Measurements from ENCODE around the gene WIZ. TPM values are rescaled to one million over a fixed set of nuclear protein-coding genes. Genes with fewer than 3 reads are reported as not detected.

Gene WIZ
- total and polyA plus RNA-seq, 2 of the 8 experiments (the other 6 are each of a cell fraction or from before 2014, with no cell fraction given), result 12.5 to 33.2 TPM

GRCh38 chr19:15390814-15391213 is 58.9 kb downstream of the WIZ start (continued):
- TF ChIP-seq TCF12 (IDR thresholded peaks at IDR 0.05; ENCODE audit: low read depth, low read length) (no peak), KDM1A (IDR thresholded peaks at IDR 0.05; ENCODE audit: borderline replicate concordance, low read length) (no peak), RNF2 (IDR thresholded peaks at IDR 0.05; ENCODE audit: borderline replicate concordance, low read depth, low read length, missing control alignments, poor library complexity, severe bottlenecking) (no peak)

Data from H1 (cell line).